WTC11 (cell line): ENCODE results near the gene DPYSL3. TPM values are rescaled to one million over a fixed set of nuclear protein-coding genes. Genes with fewer than 3 reads are reported as not detected.

Experiments used
- ATAC-seq: fragments of 200-7000 bp; cut with Tn5 transposase; 2 replicates; pipeline ENCODE4 v1.10.0; 2021; ENCODE audit warnings: mild to moderate bottlenecking, moderate library complexity
- CTCF ChIA-PET: fragments of 300-600 bp; sonication (Branson Sonifier 250); formaldehyde crosslinking; loops from one replicate; lab custom pipeline; 2021; ENCODE audit warnings: antibody characterized with exemption; lab: Charles Lee
- POLR2A ChIA-PET: fragments of 350-600 bp; sonication (Branson Sonifier 250); formaldehyde crosslinking; loops from one replicate; lab custom pipeline; 2021; ENCODE audit warnings: antibody characterized with exemption; lab: Charles Lee
- DNase-seq: peaks from one replicate; pipeline ENCODE4 v3.0.0; 2021; ENCODE audit warnings: low spot score
- H3K27ac Mint-ChIP-seq: 2 replicates; pipeline ENCODE4 v1.8.0; 2021; ENCODE audit warnings: mixed read lengths
- H3K27me3 Mint-ChIP-seq: 2 replicates; pipeline ENCODE4 v1.8.0; 2021; ENCODE audit warnings: low read depth, mild to moderate bottlenecking, moderate library complexity, mixed read lengths
- H3K36me3 Mint-ChIP-seq: 2 replicates; pipeline ENCODE4 v1.8.0; 2021; ENCODE audit warnings: mixed read lengths
- H3K4me1 Mint-ChIP-seq: 2 replicates; pipeline ENCODE4 v1.8.0; 2022; ENCODE audit warnings: mixed read lengths
- H3K4me3 Mint-ChIP-seq: 2 replicates; pipeline ENCODE4 v1.8.0; 2021; ENCODE audit warnings: mild to moderate bottlenecking, moderate library complexity, mixed read lengths
- H3K9me3 Mint-ChIP-seq: 2 replicates; pipeline ENCODE4 v1.8.0; 2021; ENCODE audit warnings: mixed read lengths
- ATF1 ChIP-seq: sonication (generic); formaldehyde crosslinking; IDR thresholded peaks from 2 replicates; pipeline ENCODE4 v1.8.1; 2023; ENCODE audit warnings: mild to moderate bottlenecking, moderate library complexity, missing genetic modification reagents
- CREB1 ChIP-seq: sonication (generic); formaldehyde crosslinking; IDR thresholded peaks from 2 replicates; pipeline ENCODE4 v1.8.0; 2023; ENCODE audit warnings: mild to moderate bottlenecking, missing genetic modification reagents
- EMX1 ChIP-seq: fragments of 250-450 bp; sonication (Bioruptor Pico); IDR thresholded peaks from 2 replicates; pipeline ENCODE4 v1.8.0; 2021; ENCODE audit warnings: mild to moderate bottlenecking
- GABPB1 ChIP-seq: sonication (generic); formaldehyde crosslinking; IDR thresholded peaks from 2 replicates; pipeline ENCODE4 v1.8.1; 2023; ENCODE audit warnings: mild to moderate bottlenecking, missing genetic modification reagents
- GRHL2 ChIP-seq: fragments of 250-450 bp; sonication (Bioruptor Pico); IDR thresholded peaks from 2 replicates; pipeline ENCODE4 v1.8.0; 2022; ENCODE audit warnings: mild to moderate bottlenecking, moderate library complexity; ENCODE audit not compliant: insufficient replicate concordance, severe bottlenecking
- KAT7 ChIP-seq: sonication (generic); formaldehyde crosslinking; IDR thresholded peaks from 2 replicates; pipeline ENCODE4 v1.8.1; 2023; ENCODE audit warnings: missing genetic modification reagents, mild to moderate bottlenecking, borderline replicate concordance
- NR1H2 ChIP-seq: sonication (generic); formaldehyde crosslinking; IDR thresholded peaks from 2 replicates; pipeline ENCODE4 v1.9.0; 2021; ENCODE audit warnings: mild to moderate bottlenecking, moderate library complexity, missing genetic modification reagents
- NR2C2 ChIP-seq: sonication (generic); formaldehyde crosslinking; IDR thresholded peaks from 2 replicates; pipeline ENCODE4 v1.8.0; 2022; ENCODE audit warnings: mild to moderate bottlenecking, missing genetic modification reagents
- NR3C1 ChIP-seq: sonication (generic); formaldehyde crosslinking; conservative IDR thresholded peaks from 2 replicates; pipeline ENCODE4 v1.8.1; 2023; ENCODE audit warnings: low read depth, mild to moderate bottlenecking, missing genetic modification reagents
- OVOL2 ChIP-seq: fragments of 250-450 bp; sonication (Bioruptor Pico); IDR thresholded peaks from 2 replicates; pipeline ENCODE4 v1.9.0; 2021; ENCODE audit warnings: mild to moderate bottlenecking, borderline replicate concordance
- RORB ChIP-seq: fragments of 250-450 bp; sonication (Bioruptor Pico); IDR thresholded peaks from 2 replicates; pipeline ENCODE4 v1.9.0; 2021; ENCODE audit warnings: mild to moderate bottlenecking
- SMAD3 ChIP-seq: sonication (generic); formaldehyde crosslinking; IDR thresholded peaks from 2 replicates; pipeline ENCODE4 v1.8.0; 2022; ENCODE audit warnings: missing genetic modification reagents, mild to moderate bottlenecking, borderline replicate concordance
- SMAD4 ChIP-seq: sonication (generic); formaldehyde crosslinking; IDR thresholded peaks from 2 replicates; pipeline ENCODE4 v1.8.0; 2022; ENCODE audit warnings: mild to moderate bottlenecking, missing genetic modification reagents
- SOX15 ChIP-seq: fragments of 250-450 bp; sonication (Bioruptor Pico); IDR thresholded peaks from 2 replicates; pipeline ENCODE4 v1.9.0; 2021; ENCODE audit warnings: mild to moderate bottlenecking
- TEAD1 ChIP-seq: sonication (generic); formaldehyde crosslinking; IDR thresholded peaks from 2 replicates; pipeline ENCODE4 v1.8.0; 2022; ENCODE audit warnings: mild to moderate bottlenecking, missing genetic modification reagents
- TP53 ChIP-seq: sonication (generic); formaldehyde crosslinking; IDR thresholded peaks from 2 replicates; pipeline ENCODE4 v1.8.1; 2023; ENCODE audit warnings: mild to moderate bottlenecking, missing genetic modification reagents
- ZNF219 ChIP-seq: sonication (generic); formaldehyde crosslinking; IDR thresholded peaks from 2 replicates; pipeline ENCODE4 v1.8.0; 2023; ENCODE audit warnings: missing genetic modification reagents, mild to moderate bottlenecking, borderline replicate concordance
- ZNF232 ChIP-seq: sonication (generic); formaldehyde crosslinking; IDR thresholded peaks from 2 replicates; pipeline ENCODE4 v1.8.0; 2022; ENCODE audit warnings: mild to moderate bottlenecking, missing genetic modification reagents
- total RNA-seq: library from RNA; stranded (reverse); gene quantifications from 3 replicates; pipeline ENCODE4 v1.2.3, GENCODE V29; 2021
- TF ChIP-seq, protein P1 (sequence below): sonication (generic); formaldehyde crosslinking; IDR thresholded peaks from 2 replicates; pipeline ENCODE4 v1.8.0; 2022; ENCODE audit warnings: mild to moderate bottlenecking, missing genetic modification reagents
- TF ChIP-seq, protein P2 (sequence below): sonication (generic); formaldehyde crosslinking; IDR thresholded peaks from 2 replicates; pipeline ENCODE4 v1.8.0; 2022; ENCODE audit warnings: mild to moderate bottlenecking, missing genetic modification reagents
- TF ChIP-seq, protein P3 (sequence below): sonication (generic); formaldehyde crosslinking; IDR thresholded peaks from 2 replicates; pipeline ENCODE4 v1.8.1; 2023; ENCODE audit warnings: mild to moderate bottlenecking, moderate library complexity, missing genetic modification reagents
- TF ChIP-seq, protein P4 (sequence below): sonication (generic); formaldehyde crosslinking; IDR thresholded peaks from 2 replicates; pipeline ENCODE4 v1.8.1; 2023; ENCODE audit warnings: mild to moderate bottlenecking, missing genetic modification reagents
- TF ChIP-seq, protein P5 (sequence below): fragments of 250-450 bp; sonication (Bioruptor Pico); IDR thresholded peaks from 2 replicates; pipeline ENCODE4 v1.9.0; 2021; ENCODE audit warnings: moderate library complexity, mild to moderate bottlenecking, inconsistent platforms, borderline replicate concordance
- TF ChIP-seq, protein P6 (sequence below): sonication (generic); formaldehyde crosslinking; IDR thresholded peaks from 2 replicates; pipeline ENCODE4 v1.8.1; 2022; ENCODE audit warnings: mild to moderate bottlenecking, moderate library complexity, missing genetic modification reagents
- TF ChIP-seq, protein P7 (sequence below): fragments of 250-450 bp; sonication (Bioruptor Pico); IDR thresholded peaks from 2 replicates; pipeline ENCODE4 v1.9.0; 2021; ENCODE audit warnings: mild to moderate bottlenecking

Gene DPYSL3
- total RNA-seq, 1 experiment from 2014 or later: 358 TPM

DNA sequence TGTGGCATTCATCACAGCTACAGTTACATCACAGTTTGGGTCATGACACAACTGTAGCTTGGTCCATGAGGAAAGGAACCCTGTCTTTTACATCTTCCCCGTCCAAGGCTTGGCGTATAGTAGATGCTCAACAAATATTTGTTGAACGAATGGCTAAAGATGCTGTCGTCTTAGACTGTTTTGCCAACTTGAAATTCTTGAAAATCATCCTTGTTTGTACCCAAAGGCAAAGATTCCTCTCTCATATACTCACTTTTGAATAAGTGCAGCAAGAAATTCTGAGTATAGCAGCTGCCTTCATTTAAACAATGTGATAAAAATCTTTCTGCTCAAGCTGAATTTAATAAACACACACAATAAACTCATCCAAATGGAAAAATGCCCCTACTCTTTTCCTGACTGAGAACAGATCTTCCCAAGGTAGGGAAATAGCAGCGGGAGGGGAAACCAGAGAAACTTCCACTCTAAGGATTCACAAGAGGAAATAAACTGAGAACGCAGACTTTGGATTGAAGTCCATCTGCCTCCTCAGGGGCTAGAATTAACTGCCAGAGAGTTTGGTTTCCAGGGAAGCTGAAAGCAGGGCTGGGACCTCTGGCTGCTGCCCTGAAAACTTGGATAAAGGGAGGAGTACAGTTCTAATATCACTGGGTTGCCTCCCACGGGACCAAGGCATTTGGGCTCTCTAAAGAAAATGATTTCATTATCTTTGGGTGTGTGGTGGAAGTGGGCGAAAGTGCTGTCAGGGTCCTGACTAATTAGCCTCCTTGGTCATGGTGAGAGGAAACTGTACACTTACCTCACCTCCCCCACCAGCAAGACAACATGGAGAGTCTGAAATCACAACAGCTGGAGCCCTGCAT lies 99.1 kb downstream of the DPYSL3 start:
- POLR2A ChIA-PET: no interaction called here
- H3K36me3 Mint-ChIP-seq: peaks cover 99% of the 10 kb centered on the region
- CTCF ChIA-PET: interaction anchor here (1.1 kb wide), 1 partner anchor 168 kb away, joined by 3 read pairs; no protein-coding TSS in a partner anchor

DNA sequence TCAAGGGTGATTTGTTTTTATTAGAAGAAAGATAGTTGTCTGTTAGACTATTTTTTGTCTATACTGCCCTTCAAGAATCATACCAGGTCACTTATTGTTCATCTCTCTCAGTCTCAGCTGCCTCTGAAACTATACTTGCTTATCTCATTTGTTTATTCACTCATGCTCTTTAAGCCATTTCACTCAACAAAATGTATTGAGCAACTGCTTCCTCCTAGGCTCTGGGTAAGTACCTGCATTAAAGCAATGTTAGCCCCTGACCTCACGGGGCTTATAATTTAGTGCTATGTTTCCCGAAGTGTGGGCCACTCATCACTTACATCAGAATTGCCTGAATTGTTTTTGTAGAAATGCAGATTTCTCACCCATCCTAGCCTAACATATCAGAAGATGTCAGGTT lies 100.9 kb downstream of the DPYSL3 start:
- TF ChIP-seq, protein P1, sequence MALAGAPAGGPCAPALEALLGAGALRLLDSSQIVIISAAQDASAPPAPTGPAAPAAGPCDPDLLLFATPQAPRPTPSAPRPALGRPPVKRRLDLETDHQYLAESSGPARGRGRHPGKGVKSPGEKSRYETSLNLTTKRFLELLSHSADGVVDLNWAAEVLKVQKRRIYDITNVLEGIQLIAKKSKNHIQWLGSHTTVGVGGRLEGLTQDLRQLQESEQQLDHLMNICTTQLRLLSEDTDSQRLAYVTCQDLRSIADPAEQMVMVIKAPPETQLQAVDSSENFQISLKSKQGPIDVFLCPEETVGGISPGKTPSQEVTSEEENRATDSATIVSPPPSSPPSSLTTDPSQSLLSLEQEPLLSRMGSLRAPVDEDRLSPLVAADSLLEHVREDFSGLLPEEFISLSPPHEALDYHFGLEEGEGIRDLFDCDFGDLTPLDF (CRISPR knock-in tag): no peak
- TF ChIP-seq, protein P2, sequence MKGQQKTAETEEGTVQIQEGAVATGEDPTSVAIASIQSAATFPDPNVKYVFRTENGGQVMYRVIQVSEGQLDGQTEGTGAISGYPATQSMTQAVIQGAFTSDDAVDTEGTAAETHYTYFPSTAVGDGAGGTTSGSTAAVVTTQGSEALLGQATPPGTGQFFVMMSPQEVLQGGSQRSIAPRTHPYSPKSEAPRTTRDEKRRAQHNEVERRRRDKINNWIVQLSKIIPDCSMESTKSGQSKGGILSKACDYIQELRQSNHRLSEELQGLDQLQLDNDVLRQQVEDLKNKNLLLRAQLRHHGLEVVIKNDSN: no peak
- TF ChIP-seq NR2C2 (CRISPR knock-in tag) (no peak), OVOL2 (no peak), KAT7 (CRISPR knock-in tag) (no peak), CREB1 (CRISPR knock-in tag) (no peak), ATF1 (CRISPR knock-in tag) (no peak)
- CTCF ChIA-PET: no interaction called here
- H3K4me1 Mint-ChIP-seq: no peaks in the 10 kb centered on the region
- H3K27me3 Mint-ChIP-seq: no peaks in the 10 kb centered on the region
- no peak for ATAC-seq
- no peak overlapping the region for H3K4me3 Mint-ChIP-seq
- peak overlapping the region; percentile 61; the same call in 1 of the 2 replicates for H3K27ac Mint-ChIP-seq
- H3K36me3 Mint-ChIP-seq: peaks cover 99% of the 10 kb centered on the region
- DNase-seq: no peak
- H3K9me3 Mint-ChIP-seq: no peaks in the 10 kb centered on the region
- POLR2A ChIA-PET: no interaction called here

More for the DNA sequence above, 99.1 kb downstream of the DPYSL3 start:
- no peak for DNase-seq
- Mint-ChIP-seq H3K4me1 (no peaks in the 10 kb centered on the region), H3K9me3 (no peaks in the 10 kb centered on the region)
- TF ChIP-seq GABPB1 (CRISPR knock-in tag) (no peak), SOX15 (CRISPR knock-in tag) (no peak), TP53 (CRISPR knock-in tag) (no peak), SMAD4 (CRISPR knock-in tag) (no peak), ZNF232 (CRISPR knock-in tag) (no peak), EMX1 (CRISPR knock-in tag) (no peak), KAT7 (CRISPR knock-in tag) (no peak), ZNF219 (CRISPR knock-in tag) (no peak), RORB (CRISPR knock-in tag) (no peak), NR1H2 (CRISPR knock-in tag) (no peak), TEAD1 (no peak), SMAD3 (CRISPR knock-in tag) (no peak), NR3C1 (CRISPR knock-in tag) (no peak), GRHL2 (no peak)
- TF ChIP-seq, protein P3, sequence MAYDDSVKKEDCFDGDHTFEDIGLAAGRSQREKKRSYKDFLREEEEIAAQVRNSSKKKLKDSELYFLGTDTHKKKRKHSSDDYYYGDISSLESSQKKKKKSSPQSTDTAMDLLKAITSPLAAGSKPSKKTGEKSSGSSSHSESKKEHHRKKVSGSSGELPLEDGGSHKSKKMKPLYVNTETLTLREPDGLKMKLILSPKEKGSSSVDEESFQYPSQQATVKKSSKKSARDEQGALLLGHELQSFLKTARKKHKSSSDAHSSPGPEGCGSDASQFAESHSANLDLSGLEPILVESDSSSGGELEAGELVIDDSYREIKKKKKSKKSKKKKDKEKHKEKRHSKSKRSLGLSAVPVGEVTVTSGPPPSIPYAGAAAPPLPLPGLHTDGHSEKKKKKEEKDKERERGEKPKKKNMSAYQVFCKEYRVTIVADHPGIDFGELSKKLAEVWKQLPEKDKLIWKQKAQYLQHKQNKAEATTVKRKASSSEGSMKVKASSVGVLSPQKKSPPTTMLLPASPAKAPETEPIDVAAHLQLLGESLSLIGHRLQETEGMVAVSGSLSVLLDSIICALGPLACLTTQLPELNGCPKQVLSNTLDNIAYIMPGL (CRISPR knock-in tag): no peak
- TF ChIP-seq, protein P4, sequence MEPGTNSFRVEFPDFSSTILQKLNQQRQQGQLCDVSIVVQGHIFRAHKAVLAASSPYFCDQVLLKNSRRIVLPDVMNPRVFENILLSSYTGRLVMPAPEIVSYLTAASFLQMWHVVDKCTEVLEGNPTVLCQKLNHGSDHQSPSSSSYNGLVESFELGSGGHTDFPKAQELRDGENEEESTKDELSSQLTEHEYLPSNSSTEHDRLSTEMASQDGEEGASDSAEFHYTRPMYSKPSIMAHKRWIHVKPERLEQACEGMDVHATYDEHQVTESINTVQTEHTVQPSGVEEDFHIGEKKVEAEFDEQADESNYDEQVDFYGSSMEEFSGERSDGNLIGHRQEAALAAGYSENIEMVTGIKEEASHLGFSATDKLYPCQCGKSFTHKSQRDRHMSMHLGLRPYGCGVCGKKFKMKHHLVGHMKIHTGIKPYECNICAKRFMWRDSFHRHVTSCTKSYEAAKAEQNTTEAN (CRISPR knock-in tag): no peak
- TF ChIP-seq, protein P5, sequence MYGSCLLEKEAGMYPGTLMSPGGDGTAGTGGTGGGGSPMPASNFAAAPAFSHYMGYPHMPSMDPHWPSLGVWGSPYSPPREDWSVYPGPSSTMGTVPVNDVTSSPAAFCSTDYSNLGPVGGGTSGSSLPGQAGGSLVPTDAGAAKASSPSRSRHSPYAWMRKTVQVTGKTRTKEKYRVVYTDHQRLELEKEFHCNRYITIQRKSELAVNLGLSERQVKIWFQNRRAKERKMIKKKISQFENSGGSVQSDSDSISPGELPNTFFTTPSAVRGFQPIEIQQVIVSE (CRISPR knock-in tag): no peak
- TF ChIP-seq, protein P6, sequence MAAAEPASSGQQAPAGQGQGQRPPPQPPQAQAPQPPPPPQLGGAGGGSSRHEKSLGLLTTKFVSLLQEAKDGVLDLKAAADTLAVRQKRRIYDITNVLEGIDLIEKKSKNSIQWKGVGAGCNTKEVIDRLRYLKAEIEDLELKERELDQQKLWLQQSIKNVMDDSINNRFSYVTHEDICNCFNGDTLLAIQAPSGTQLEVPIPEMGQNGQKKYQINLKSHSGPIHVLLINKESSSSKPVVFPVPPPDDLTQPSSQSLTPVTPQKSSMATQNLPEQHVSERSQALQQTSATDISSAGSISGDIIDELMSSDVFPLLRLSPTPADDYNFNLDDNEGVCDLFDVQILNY (CRISPR knock-in tag): no peak
- TF ChIP-seq, protein P7, sequence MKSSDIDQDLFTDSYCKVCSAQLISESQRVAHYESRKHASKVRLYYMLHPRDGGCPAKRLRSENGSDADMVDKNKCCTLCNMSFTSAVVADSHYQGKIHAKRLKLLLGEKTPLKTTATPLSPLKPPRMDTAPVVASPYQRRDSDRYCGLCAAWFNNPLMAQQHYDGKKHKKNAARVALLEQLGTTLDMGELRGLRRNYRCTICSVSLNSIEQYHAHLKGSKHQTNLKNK (CRISPR knock-in tag): no peak
- TF ChIP-seq, all 79 proteins: peak for 0
- ATAC-seq: no peak
- no peak overlapping the region for H3K4me3 Mint-ChIP-seq
- no peak overlapping the region for H3K27ac Mint-ChIP-seq
- no peaks in the 10 kb centered on the region for H3K27me3 Mint-ChIP-seq
